ENCODE results near the gene CACNA1D.

Gene CACNA1D

DNA sequence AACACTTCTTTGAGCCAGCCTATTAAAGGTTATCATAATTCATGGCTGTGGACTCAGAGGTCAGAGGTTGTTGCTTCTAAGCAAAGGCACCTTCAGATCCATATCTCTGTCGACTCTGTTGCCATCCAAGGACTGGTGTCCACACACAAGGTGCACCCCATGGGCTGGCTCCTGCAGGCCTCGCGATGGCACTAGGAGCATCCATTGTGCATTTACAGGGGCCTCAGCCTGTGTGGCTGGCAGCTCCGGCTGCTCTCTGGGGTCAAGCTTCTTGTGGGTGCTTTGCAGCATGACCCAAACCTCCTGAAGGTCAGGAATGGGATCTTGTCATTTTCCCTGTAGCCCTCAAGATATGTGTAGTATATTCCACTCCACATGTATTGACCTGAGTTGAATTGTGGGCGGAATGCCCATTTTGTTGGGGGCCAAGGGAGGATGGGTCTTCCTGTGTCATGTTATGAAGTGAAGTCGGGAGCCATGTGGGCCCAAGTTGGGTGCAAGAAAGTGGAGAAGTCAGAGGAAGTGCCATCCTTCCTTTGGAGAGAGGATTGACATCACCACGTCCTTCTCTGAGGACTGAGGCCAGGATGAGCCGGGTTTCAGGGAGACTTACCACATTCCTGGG, 308.0 kb downstream of the CACNA1D start:
- DNase-seq (ENCODE audit: insufficient read length) (no peak), FAIRE-seq (no peak)
- TF ChIP-seq POLR2A (IDR thresholded peaks at IDR 0.05; ENCODE audit: low read depth, low read length) (no peak), POLR2AphosphoS5 (IDR thresholded peaks at IDR 0.05; ENCODE audit: low read depth, low read length) (no peak), TAF1 (IDR thresholded peaks at IDR 0.05; ENCODE audit: borderline replicate concordance, low read depth, low read length) (no peak)

DNA sequence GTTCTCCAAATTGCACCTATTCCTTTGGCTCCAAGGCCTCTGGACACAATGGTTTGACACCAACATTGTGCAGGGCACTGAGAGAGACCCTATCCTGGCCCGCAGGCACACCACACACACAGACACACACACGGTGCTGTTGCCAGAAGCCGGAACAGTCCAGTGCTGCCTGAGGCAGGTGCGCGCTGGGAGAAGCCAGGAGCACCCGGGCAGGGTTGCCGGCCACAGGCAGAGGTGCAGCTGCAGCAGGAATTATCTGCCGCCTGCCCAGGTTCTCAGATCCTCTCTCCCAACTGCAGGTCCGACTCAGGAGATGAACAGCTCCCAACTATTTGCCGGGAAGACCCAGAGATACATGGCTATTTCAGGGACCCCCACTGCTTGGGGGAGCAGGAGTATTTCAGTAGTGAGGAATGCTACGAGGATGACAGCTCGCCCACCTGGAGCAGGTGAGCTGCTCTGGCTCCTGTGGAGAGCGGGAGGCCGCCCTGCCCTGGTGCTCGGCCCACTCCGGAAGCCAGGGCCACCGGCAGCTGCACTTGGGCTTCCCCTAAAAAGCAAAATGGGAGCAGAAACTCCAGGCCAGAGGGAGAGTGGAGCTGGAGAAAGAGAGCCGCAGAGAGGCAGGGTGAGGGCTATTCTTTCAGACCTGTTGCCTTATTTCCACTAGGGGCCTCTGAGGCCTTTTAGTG, 308.9 kb downstream of the CACNA1D start:
- FAIRE-seq (no peak), DNase-seq (ENCODE audit: insufficient read length) (no peak)
- TF ChIP-seq TAF1 (IDR thresholded peaks at IDR 0.05; ENCODE audit: borderline replicate concordance, low read depth, low read length): no peak
- no peak for TF ChIP-seq POLR2A (IDR thresholded peaks at IDR 0.05; ENCODE audit: low read depth, low read length)
- no peak for TF ChIP-seq POLR2AphosphoS5 (IDR thresholded peaks at IDR 0.05; ENCODE audit: low read depth, low read length)

DNA sequence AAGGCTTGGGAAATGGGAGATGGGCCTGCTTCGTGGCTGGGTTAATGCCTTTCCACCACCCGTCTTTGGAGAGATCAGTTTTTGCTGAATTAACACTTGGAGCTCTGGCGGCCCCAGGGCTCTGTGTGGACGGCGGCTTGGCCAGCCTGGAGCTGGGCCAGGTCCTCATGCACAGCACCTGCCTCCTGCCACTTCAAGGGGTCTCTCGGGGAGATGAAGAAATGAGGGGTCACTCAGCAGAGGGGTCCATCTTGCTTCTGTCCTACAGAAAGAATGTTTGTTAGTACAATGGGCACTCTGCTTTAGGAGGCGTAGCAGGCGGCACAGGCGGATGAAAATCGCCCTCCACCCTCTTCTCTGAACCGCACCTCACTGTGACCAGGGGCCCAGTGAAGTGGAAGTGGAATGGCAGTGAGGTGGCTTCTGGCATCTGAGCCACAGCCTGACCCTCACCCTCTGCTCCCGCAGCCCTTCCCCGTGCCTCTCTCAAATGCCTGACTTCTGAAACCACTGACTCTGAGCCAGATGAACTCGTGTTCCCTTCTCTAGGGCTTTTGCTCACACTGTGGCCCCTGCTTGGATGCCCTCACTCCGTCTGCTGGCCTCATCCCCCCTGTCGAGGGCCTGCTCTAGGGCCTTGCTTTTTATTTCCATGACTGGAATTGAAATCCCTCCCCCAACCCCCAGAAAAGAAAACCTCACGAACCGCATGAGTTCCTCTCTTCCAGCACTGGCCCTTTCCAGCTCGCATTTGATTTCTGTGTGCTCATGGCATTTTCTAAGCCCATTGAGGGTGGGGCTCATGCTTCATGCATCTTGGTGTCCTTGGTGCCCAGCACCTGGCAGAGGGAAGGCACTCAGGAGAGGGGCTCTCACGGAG, 309.6 kb downstream of the CACNA1D start:
- TF ChIP-seq TAF1 (IDR thresholded peaks at IDR 0.05; ENCODE audit: borderline replicate concordance, low read depth, low read length): no peak
- TF ChIP-seq POLR2AphosphoS5 (IDR thresholded peaks at IDR 0.05; ENCODE audit: low read depth, low read length): no peak
- TF ChIP-seq POLR2A (IDR thresholded peaks at IDR 0.05; ENCODE audit: low read depth, low read length): no peak
- FAIRE-seq: no peak
- no peak for DNase-seq (ENCODE audit: insufficient read length)

DNA sequence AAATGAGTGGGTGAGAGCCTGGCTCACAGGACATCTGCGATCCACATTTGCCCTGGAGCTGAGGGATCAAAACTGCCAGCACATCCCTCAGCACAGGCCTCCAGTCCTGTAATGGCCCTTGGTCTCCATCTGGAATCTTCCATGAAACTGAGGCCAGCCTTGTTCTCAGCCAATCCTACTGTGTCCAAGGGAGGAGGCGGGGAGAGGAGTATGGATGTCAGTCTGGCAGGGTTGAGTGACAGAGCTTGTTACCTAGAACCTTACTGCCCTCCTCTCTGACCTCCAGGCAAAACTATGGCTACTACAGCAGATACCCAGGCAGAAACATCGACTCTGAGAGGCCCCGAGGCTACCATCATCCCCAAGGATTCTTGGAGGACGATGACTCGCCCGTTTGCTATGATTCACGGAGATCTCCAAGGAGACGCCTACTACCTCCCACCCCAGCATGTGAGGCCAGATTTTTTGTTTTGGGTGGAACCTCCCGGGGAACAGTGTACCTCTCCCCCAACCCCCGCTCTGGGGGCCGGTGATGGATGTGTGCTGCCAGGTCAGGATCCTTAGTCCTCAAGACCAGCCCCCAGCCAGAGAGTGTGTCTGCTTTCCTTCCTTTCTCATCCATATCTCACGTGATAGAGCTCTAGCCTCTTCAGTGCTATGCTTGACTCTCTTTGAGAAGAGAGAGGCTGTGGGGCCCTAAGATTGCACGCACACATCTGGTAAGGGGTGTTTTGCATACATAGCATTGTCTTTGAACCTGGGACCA, 310.5 kb downstream of the CACNA1D start:
- FAIRE-seq (peak; percentile 74), DNase-seq (ENCODE audit: insufficient read length) (peak; percentile 46)
- TF ChIP-seq POLR2A (IDR thresholded peaks at IDR 0.05; ENCODE audit: low read depth, low read length) (no peak), TAF1 (IDR thresholded peaks at IDR 0.05; ENCODE audit: borderline replicate concordance, low read depth, low read length) (no peak), POLR2AphosphoS5 (IDR thresholded peaks at IDR 0.05; ENCODE audit: low read depth, low read length) (no peak)

DNA sequence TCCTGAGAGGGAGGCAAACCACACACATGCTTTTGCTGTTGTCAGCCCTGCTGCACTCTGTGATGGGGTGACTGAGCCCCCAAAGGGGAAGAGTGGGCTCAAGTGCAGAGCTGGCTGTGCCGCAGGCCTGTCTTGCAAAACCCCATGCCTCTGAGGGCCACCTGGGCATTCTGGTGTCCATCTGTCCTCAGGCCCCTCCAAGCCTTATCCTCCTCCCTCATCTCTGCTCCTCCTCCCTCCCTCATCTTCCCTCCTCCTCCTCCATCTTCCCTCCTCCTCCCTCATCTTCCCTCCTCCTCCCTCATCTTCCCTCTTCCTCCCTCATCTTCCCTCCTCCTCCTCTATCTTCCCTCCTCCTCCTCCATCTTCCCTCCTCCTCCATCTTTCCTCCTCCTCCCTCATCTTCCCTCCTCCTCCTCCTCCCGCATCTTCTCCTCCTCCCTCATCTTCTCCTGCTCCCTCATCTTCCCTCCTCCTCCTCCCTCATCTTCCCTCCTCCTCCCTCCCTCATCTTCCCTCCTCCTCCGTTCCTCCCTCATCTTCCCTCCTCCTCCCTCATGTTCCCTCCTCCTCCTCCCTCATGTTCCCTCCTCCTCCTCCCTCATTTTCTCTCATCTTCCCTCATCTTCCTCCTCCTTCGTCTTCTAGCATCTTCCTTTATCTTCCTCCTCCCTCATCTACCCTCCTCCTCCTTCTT, 311.2 kb downstream of the CACNA1D start:
- DNase-seq (ENCODE audit: insufficient read length) (no peak), FAIRE-seq (no peak)
- TF ChIP-seq POLR2A (IDR thresholded peaks at IDR 0.05; ENCODE audit: low read depth, low read length) (no peak), TAF1 (IDR thresholded peaks at IDR 0.05; ENCODE audit: borderline replicate concordance, low read depth, low read length) (no peak), POLR2AphosphoS5 (IDR thresholded peaks at IDR 0.05; ENCODE audit: low read depth, low read length) (no peak)

DNA sequence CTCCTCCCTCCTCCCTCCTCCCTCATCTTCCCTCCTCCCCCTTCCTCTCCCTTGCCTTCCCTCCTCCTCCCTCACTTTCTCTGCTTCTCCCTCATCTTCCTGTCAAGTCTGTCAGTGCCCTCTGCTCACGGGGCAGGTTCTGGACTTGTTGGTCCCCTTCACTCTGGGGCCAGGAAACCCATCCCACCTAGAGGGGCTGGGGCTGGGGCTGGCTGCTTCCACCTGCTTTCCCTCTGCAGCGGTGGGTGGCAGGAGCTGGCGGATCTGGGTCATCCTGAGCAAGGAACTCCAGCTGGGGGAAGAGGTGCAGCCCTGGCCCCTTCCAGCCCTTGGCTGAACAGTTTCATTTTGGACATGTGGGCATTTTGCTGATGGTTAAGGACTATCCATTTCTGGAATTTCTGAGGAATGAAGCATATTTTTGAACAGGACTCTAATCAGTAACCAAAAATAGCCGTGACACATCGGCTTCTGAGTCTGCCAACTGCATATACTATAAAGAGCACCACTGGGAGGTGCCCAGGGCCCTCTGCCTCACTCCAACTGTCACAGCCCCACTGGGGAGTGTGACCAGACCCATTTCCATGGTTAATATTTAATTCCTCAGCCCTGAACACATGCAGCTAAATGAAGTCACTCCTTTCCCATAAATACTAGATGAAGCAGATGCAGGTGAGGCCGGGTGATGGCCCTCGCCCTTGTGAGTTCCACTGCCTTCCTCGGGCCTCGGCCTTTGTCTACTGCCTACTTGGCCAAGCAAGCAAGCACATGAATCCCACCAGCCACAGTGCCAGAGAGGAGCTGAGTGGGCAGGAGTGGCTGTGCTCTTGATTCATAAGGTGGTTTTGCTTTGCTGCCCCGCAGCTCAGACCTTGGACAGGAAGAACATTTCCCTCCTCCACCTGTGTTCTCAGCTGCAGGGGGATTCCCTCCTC, 312.0 kb downstream of the CACNA1D start:
- FAIRE-seq (peak; percentile 91), DNase-seq (ENCODE audit: insufficient read length) (peak; percentile 45)
- TF ChIP-seq POLR2A (IDR thresholded peaks at IDR 0.05; ENCODE audit: low read depth, low read length) (no peak), TAF1 (IDR thresholded peaks at IDR 0.05; ENCODE audit: borderline replicate concordance, low read depth, low read length) (no peak)

DNA sequence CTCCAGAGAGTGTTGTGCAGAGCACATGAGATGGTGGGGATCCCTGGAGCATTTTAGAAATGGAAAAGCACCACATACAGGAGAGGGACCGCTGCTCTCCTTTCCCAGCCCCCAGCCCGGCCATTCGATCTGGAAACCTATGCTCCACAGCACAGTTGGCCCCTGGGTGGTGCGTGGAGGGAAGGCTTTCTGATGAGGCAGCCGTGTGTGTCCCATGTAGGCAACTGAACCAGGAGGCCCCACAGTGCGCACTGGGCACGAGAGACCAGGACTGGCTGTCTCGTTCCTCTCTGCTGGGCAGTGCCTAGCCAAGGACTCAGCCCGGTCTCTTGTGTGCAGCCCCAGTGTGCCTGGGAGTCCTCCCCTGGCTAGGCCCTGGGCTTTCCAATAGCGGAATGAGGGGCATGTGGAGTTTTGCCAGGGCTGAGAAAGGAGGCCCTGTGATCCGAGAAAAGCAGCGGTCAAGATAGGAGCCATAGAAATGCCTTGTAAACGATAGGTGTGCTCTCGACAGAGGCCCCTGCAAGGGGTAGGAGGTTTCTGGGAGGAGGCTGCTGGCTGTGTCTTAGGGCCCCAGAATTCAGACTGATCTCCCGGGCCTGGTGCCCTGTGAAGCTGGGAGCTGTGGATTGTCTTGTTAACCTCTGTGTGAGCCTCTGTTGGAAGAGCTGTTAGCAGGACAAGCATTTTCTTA, 312.9 kb downstream of the CACNA1D start:
- no peak for FAIRE-seq
- TF ChIP-seq TAF1 (IDR thresholded peaks at IDR 0.05; ENCODE audit: borderline replicate concordance, low read depth, low read length): no peak
- TF ChIP-seq POLR2A (IDR thresholded peaks at IDR 0.05; ENCODE audit: low read depth, low read length): no peak
- no peak for DNase-seq (ENCODE audit: insufficient read length)

DNA sequence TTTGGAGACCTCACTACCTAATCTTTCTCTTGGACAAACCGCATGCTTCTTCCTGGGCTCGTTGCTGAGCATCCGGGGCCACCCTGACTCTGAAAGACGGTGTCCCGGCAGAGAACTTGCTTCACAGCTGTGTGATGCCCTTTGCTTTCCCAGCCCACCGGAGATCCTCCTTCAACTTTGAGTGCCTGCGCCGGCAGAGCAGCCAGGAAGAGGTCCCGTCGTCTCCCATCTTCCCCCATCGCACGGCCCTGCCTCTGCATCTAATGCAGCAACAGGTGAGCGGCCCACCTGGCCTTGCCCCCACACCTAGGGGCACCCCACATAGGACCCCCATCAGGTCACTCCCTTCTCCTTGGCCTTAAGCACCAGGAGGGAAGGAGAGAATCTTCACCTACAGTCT, 314.1 kb downstream of the CACNA1D start:
- FAIRE-seq (no peak), DNase-seq (ENCODE audit: insufficient read length) (no peak)
- TF ChIP-seq TAF1 (IDR thresholded peaks at IDR 0.05; ENCODE audit: borderline replicate concordance, low read depth, low read length) (no peak), POLR2AphosphoS5 (IDR thresholded peaks at IDR 0.05; ENCODE audit: low read depth, low read length) (no peak), POLR2A (IDR thresholded peaks at IDR 0.05; ENCODE audit: low read depth, low read length) (no peak)

DNA sequence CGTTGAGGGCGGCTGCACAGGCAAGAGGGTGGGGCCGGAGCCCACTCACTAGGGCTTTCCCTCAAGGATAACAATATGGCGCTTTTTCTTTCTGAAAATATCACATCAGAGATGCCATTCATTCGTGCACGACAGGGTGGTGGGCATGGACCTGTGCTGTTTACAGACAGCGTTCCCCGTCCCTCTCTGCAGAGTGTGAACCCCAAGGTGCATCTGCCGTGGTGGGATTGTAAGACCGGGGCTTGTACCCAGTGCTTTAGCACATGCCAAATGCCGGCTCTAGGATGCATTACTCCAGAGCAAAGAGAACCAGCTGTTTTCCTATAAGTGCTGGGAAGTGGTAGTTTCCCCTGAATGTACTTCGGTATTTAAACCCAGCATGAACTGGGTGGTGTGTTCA, 314.9 kb downstream of the CACNA1D start:
- DNase-seq (ENCODE audit: insufficient read length): no peak
- no peak for FAIRE-seq
- TF ChIP-seq TAF1 (IDR thresholded peaks at IDR 0.05; ENCODE audit: borderline replicate concordance, low read depth, low read length) (no peak), POLR2AphosphoS5 (IDR thresholded peaks at IDR 0.05; ENCODE audit: low read depth, low read length) (no peak), POLR2A (IDR thresholded peaks at IDR 0.05; ENCODE audit: low read depth, low read length) (no peak)

All from GM12892 (cell line).